ENCODE results near the gene RASGRP2. TPM values are rescaled to one million over a fixed set of nuclear protein-coding genes. Genes with fewer than 3 reads are reported as not detected.
A peak's percentile ranks its signal among the peaks of the same experiment; 100 is the strongest.

Gene RASGRP2
- total RNA-seq, 4 donors from 2014 or later: 0.64 to 7.6 (median 3.9) TPM

GRCh38 chr11:64731601-64732000 lies 12.3 kb downstream of the RASGRP2 start:
- Histone ChIP-seq H3K27me3 (peaks cover 6% of the 10 kb centered on the region), H3K27ac (no peak overlapping the region), H3K9me3 (no peaks in the 10 kb centered on the region), H3K4me3 (no peak overlapping the region), H3K36me3 (no peaks in the 10 kb centered on the region), H3K4me1 (no peaks in the 10 kb centered on the region)
- DNase-seq (ENCODE audit: low spot score in 2 of 2): no peak
- TF ChIP-seq EP300 (IDR thresholded peaks at IDR 0.05) (no peak), POLR2A (IDR thresholded peaks at IDR 0.05) (no peak)
- TF ChIP-seq, protein P1, sequence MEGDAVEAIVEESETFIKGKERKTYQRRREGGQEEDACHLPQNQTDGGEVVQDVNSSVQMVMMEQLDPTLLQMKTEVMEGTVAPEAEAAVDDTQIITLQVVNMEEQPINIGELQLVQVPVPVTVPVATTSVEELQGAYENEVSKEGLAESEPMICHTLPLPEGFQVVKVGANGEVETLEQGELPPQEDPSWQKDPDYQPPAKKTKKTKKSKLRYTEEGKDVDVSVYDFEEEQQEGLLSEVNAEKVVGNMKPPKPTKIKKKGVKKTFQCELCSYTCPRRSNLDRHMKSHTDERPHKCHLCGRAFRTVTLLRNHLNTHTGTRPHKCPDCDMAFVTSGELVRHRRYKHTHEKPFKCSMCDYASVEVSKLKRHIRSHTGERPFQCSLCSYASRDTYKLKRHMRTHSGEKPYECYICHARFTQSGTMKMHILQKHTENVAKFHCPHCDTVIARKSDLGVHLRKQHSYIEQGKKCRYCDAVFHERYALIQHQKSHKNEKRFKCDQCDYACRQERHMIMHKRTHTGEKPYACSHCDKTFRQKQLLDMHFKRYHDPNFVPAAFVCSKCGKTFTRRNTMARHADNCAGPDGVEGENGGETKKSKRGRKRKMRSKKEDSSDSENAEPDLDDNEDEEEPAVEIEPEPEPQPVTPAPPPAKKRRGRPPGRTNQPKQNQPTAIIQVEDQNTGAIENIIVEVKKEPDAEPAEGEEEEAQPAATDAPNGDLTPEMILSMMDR (IDR thresholded peaks at IDR 0.05): no peak
- WGBS: 82% methylated on average over 3 of the region's 3 CpGs

DNA sequence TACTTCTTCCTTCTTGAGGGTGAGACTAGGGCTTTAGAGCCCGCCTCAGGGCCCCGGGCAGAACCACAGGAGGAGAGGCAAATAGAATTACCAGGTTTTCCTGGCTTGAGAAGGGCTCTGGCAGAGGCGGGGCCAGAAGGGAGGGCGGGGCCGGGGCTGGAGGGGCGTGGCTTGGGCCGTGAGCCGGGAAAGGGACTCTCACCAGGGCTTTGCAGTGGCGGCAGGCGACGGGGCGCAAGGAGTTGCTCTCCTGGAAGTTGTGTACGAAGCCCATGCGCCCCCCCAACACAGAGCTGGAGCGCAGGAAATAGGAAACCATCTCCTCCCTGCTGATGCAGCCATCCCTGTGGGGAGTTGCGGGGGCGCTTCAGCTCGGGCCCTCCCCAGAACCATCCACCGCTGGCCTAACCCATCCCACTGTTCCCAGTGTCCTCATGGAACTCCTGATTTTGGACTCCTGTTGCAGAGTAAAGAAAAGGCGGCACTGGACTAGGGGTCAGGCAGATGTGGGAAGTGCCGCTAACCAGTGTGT lies 14.0 kb downstream of the RASGRP2 start:
- Histone ChIP-seq H3K9me3 (no peaks in the 10 kb centered on the region), H3K27me3 (peaks cover 6% of the 10 kb centered on the region), H3K4me3 (no peak overlapping the region), H3K27ac (no peak overlapping the region), H3K4me1 (no peaks in the 10 kb centered on the region), H3K36me3 (no peaks in the 10 kb centered on the region)
- WGBS: 36% methylated on average over 18 of the region's 21 CpGs
- TF ChIP-seq EP300 (IDR thresholded peaks at IDR 0.05): no peak
- DNase-seq (ENCODE audit: low spot score in 2 of 2): peak in 1 of 2 donors; percentile 62

- H3K27me3 ChIP-seq: peaks cover 6% of the 10 kb centered on the region
- no peak overlapping the region for H3K4me3 ChIP-seq
- H3K27ac ChIP-seq: no peak overlapping the region
- WGBS: 87% methylated on average over 11 of the region's 11 CpGs
- H3K4me1 ChIP-seq: peaks cover under 1% of the 10 kb centered on the region
- no peaks in the 10 kb centered on the region for H3K9me3 ChIP-seq
- no peak for DNase-seq (ENCODE audit: low spot score in 2 of 2)
- H3K36me3 ChIP-seq: no peaks in the 10 kb centered on the region
- TF ChIP-seq EP300 (IDR thresholded peaks at IDR 0.05) (no peak), POLR2AphosphoS5 (IDR thresholded peaks at IDR 0.05) (no peak), POLR2A (IDR thresholded peaks at IDR 0.05) (no peak)
- TF ChIP-seq, protein P1 (IDR thresholded peaks at IDR 0.05): no peak
These were observed 15.1 kb downstream of the RASGRP2 start for GRCh38 chr11:64728757-64729365.

GRCh38 chr11:64726867-64727530 lies 16.9 kb downstream of the RASGRP2 start:
- Histone ChIP-seq H3K9me3 (no peaks in the 10 kb centered on the region), H3K4me3 (no peak overlapping the region), H3K36me3 (no peaks in the 10 kb centered on the region), H3K27ac (no peak overlapping the region), H3K27me3 (peaks cover 18% of the 10 kb centered on the region), H3K4me1 (peaks cover 8% of the 10 kb centered on the region)
- WGBS: 73% methylated on average over 7 of the region's 7 CpGs
- DNase-seq (ENCODE audit: low spot score in 2 of 2): no peak
- no peak for TF ChIP-seq POLR2AphosphoS5 (IDR thresholded peaks at IDR 0.05)
- no peak for TF ChIP-seq EP300 (IDR thresholded peaks at IDR 0.05)

DNA sequence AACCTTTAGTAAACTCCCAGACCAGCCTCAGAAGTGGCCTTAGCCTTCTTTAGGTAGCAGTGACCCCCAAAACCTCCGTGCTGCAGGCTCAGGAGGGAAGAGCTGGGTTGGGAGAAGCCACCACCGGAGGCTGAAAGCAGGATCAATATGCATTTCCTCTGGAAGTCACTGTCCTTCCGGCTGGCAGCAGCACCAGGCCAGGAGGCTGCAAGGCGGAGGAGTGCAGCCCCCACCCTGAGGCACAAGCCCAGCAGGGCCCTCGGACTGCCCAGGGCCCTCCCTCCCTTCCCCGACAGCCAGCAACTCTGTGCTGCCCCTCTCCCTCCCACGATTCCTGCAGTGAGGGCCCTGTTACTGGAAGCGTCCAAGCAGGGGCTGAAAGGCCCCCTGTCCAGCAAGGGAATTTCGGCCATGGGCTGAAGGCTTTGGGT lies 17.7 kb downstream of the RASGRP2 start:
- no peak overlapping the region for H3K4me3 ChIP-seq
- TF ChIP-seq POLR2A (IDR thresholded peaks at IDR 0.05) (no peak), POLR2AphosphoS5 (IDR thresholded peaks at IDR 0.05) (no peak), EP300 (IDR thresholded peaks at IDR 0.05) (no peak)
- TF ChIP-seq, protein P1 (IDR thresholded peaks at IDR 0.05): no peak
- H3K9me3 ChIP-seq: no peaks in the 10 kb centered on the region
- WGBS: 60% methylated on average over 1 of the region's 9 CpGs
- no peaks in the 10 kb centered on the region for H3K36me3 ChIP-seq
- H3K27me3 ChIP-seq: peaks cover 26% of the 10 kb centered on the region
- H3K4me1 ChIP-seq: peaks cover 8% of the 10 kb centered on the region
- no peak overlapping the region for H3K27ac ChIP-seq
- DNase-seq (ENCODE audit: low spot score in 2 of 2): peak in 1 of 2 donors; percentile 62

DNA sequence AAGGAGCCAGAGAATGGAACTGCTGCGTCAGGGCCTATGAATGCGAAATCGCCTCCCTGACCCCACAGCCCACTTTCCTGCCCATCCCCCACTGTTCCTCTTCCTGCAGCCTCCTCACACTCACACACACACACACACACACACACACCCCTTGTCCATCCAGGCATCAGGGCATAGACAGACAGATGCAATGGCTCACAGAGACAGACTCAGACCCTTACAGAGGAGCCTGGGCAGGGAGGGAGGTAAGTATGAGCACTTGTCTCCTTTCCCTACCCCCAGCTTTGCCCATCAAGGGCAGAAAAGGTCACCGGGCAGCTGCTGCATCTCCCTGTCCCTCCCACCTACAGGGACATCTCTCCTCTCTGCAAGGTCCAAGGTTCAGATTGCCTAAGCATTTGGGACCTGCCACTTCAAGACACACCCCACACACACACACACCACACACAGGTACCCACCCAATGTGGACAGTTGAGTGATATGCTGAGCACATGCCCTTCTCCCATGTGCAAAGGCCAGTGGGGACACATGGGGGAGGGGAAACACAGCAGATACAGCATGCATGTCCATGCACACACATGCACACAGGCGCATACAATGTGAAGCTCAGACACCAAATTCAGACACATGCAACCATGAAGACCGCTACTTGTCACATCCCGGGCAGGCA lies 18.9 kb downstream of the RASGRP2 start:
- no peak for TF ChIP-seq POLR2AphosphoS5 (IDR thresholded peaks at IDR 0.05)
- TF ChIP-seq, protein P1 (IDR thresholded peaks at IDR 0.05): no peak
- TF ChIP-seq POLR2A (IDR thresholded peaks at IDR 0.05): no peak
- TF ChIP-seq EP300 (IDR thresholded peaks at IDR 0.05): no peak
- 60% methylated on average over 4 of the region's 7 CpGs for WGBS
- H3K27ac ChIP-seq: no peak overlapping the region
- H3K27me3 ChIP-seq: peaks cover 37% of the 10 kb centered on the region
- peaks cover 8% of the 10 kb centered on the region for H3K4me1 ChIP-seq
- H3K9me3 ChIP-seq: no peaks in the 10 kb centered on the region
- no peak for DNase-seq (ENCODE audit: low spot score in 2 of 2)
- no peaks in the 10 kb centered on the region for H3K36me3 ChIP-seq
- H3K4me3 ChIP-seq: no peak overlapping the region
